ENCODE results near the gene BCORL1. TPM values are rescaled to one million over a fixed set of nuclear protein-coding genes. Genes with fewer than 3 reads are reported as not detected.

BCORL1 gene
- total and polyA plus RNA-seq, 2 donors (not counting 1 experiment from before 2014, with no cell fraction given), result 1.9 to 14.3 TPM

GRCh38 chrX:130013661-130014060 is 31.2 kb downstream of the BCORL1 start:
- ChIA-PET CTCF (no interaction called here), POLR2A (no interaction called here)
- no peaks in the 10 kb centered on the region for H3K27me3 ChIP-seq (replicated peaks in 1 of 4; ENCODE audit: control extremely low read depth in 1 of 4, control insufficient read depth in 3 of 4, insufficient read depth in 4 of 4, low read length in 3 of 4)
- H3K36me3 ChIP-seq (replicated peaks in 1 of 2; ENCODE audit: control extremely low read depth in 1 of 2, control insufficient read depth in 1 of 2, extremely low read depth in 1 of 2, insufficient read depth in 2 of 2, low read length in 1 of 2), result peaks cover 0 to 6% of the 10 kb centered on the region in 2 experiments
- no peaks in the 10 kb centered on the region for H4K20me1 ChIP-seq (ENCODE audit: control insufficient read depth, insufficient read depth, low read length, poor library complexity, severe bottlenecking)
- H3K4me1 ChIP-seq (ENCODE audit: control insufficient read depth in 2 of 2, insufficient read depth in 2 of 2, low read length in 2 of 2), result no peaks in the 10 kb centered on the region
- TF ChIP-seq EZH2 (IDR thresholded peaks at IDR 0.05; ENCODE audit: borderline replicate concordance, insufficient read depth, low read depth, low read length, poor library complexity, severe bottlenecking), result no peak
- no peak for TF ChIP-seq CTCF (IDR thresholded peaks at IDR 0.05)
- H3K79me2 ChIP-seq (ENCODE audit: control insufficient read depth, insufficient read depth, low read length), result no peaks in the 10 kb centered on the region
- H3K9ac ChIP-seq (ENCODE audit: low read length), result no peak overlapping the region
- no peak overlapping the region for H3K27ac ChIP-seq (ENCODE audit: low read length in 2 of 2)
- no peak overlapping the region for H3K4me3 Mint-ChIP-seq
- H3K27me3 Mint-ChIP-seq, result no peaks in the 10 kb centered on the region
- no peaks in the 10 kb centered on the region for H3K4me1 Mint-ChIP-seq
- ATAC-seq (ENCODE audit: low read depth) (no peak), DNase-seq (no peak)
- no peak overlapping the region for H3K27ac Mint-ChIP-seq
- WGBS (ENCODE audit: insufficient coverage), result 100% methylated on average over 2 of the region's 14 CpGs
- H3K9me3 Mint-ChIP-seq (ENCODE audit: insufficient read depth), result no peaks in the 10 kb centered on the region
- no peaks in the 10 kb centered on the region for H3K9me3 ChIP-seq (ENCODE audit: control extremely low read depth in 1 of 3, control insufficient read depth in 2 of 3, insufficient read depth in 1 of 3, low read length in 2 of 3)
- H3K4me3 ChIP-seq (ENCODE audit: control extremely low read depth in 1 of 5, extremely low read depth in 1 of 5, insufficient read depth in 1 of 5, low read depth in 2 of 5, low read length in 4 of 5), result no peak overlapping the region
- H2AFZ ChIP-seq (ENCODE audit: insufficient read depth, low read depth, low read length, poor library complexity, severe bottlenecking), result no peak overlapping the region
- H3K4me2 ChIP-seq (replicated peaks; ENCODE audit: low read depth, low read length, poor library complexity, severe bottlenecking), result no peak overlapping the region
- intact Hi-C loops (cut with micrococcal nuclease), result no loop called here

GRCh38 chrX:130014356-130014755 is 31.9 kb downstream of the BCORL1 start:
- ChIA-PET CTCF (no interaction called here), POLR2A (no interaction called here)
- Histone ChIP-seq H4K20me1 (ENCODE audit: control insufficient read depth, insufficient read depth, low read length, poor library complexity, severe bottlenecking) (no peaks in the 10 kb centered on the region), H3K4me2 (replicated peaks; ENCODE audit: low read depth, low read length, poor library complexity, severe bottlenecking) (no peak overlapping the region), H3K9ac (ENCODE audit: low read length) (no peak overlapping the region), H3K9me3 (ENCODE audit: control extremely low read depth in 1 of 3, control insufficient read depth in 2 of 3, insufficient read depth in 1 of 3, low read length in 2 of 3) (no peaks in the 10 kb centered on the region), H3K79me2 (ENCODE audit: control insufficient read depth, insufficient read depth, low read length) (no peaks in the 10 kb centered on the region), H3K4me3 (ENCODE audit: control extremely low read depth in 1 of 5, extremely low read depth in 1 of 5, insufficient read depth in 1 of 5, low read depth in 2 of 5, low read length in 4 of 5) (no peak overlapping the region), H3K36me3 (replicated peaks in 1 of 2; ENCODE audit: control extremely low read depth in 1 of 2, control insufficient read depth in 1 of 2, extremely low read depth in 1 of 2, insufficient read depth in 2 of 2, low read length in 1 of 2) (peaks cover 0 to 6% of the 10 kb centered on the region in 2 experiments), H3K27ac (ENCODE audit: low read length in 2 of 2) (no peak overlapping the region), H3K27me3 (replicated peaks in 1 of 4; ENCODE audit: control extremely low read depth in 1 of 4, control insufficient read depth in 3 of 4, insufficient read depth in 4 of 4, low read length in 3 of 4) (no peaks in the 10 kb centered on the region), H2AFZ (ENCODE audit: insufficient read depth, low read depth, low read length, poor library complexity, severe bottlenecking) (no peak overlapping the region), H3K4me1 (ENCODE audit: control insufficient read depth in 2 of 2, insufficient read depth in 2 of 2, low read length in 2 of 2) (no peaks in the 10 kb centered on the region)
- H3K4me3 Mint-ChIP-seq, result no peak overlapping the region
- ATAC-seq (ENCODE audit: low read depth), result no peak
- TF ChIP-seq EZH2 (IDR thresholded peaks at IDR 0.05; ENCODE audit: borderline replicate concordance, insufficient read depth, low read depth, low read length, poor library complexity, severe bottlenecking) (no peak), CTCF (IDR thresholded peaks at IDR 0.05) (no peak)
- no peaks in the 10 kb centered on the region for H3K4me1 Mint-ChIP-seq
- H3K9me3 Mint-ChIP-seq (ENCODE audit: insufficient read depth), result no peaks in the 10 kb centered on the region
- H3K27me3 Mint-ChIP-seq, result no peaks in the 10 kb centered on the region
- H3K27ac Mint-ChIP-seq, result no peak overlapping the region
- DNase-seq, result no peak
- WGBS (ENCODE audit: insufficient coverage), result 97% methylated on average over 5 of the region's 13 CpGs
- intact Hi-C loops (cut with micrococcal nuclease), result no loop called here

All from B cell (primary cell).